ENCODE data around the gene BLTP3B. TPM values are rescaled to one million over a fixed set of nuclear protein-coding genes. Genes with fewer than 3 reads are reported as not detected.
"Not testable (repeated sequence)": the region's sequence is repeated elsewhere in the genome, so short reads cannot be mapped to it uniquely, and the experiment has no call there.

The BLTP3B gene, protein sequence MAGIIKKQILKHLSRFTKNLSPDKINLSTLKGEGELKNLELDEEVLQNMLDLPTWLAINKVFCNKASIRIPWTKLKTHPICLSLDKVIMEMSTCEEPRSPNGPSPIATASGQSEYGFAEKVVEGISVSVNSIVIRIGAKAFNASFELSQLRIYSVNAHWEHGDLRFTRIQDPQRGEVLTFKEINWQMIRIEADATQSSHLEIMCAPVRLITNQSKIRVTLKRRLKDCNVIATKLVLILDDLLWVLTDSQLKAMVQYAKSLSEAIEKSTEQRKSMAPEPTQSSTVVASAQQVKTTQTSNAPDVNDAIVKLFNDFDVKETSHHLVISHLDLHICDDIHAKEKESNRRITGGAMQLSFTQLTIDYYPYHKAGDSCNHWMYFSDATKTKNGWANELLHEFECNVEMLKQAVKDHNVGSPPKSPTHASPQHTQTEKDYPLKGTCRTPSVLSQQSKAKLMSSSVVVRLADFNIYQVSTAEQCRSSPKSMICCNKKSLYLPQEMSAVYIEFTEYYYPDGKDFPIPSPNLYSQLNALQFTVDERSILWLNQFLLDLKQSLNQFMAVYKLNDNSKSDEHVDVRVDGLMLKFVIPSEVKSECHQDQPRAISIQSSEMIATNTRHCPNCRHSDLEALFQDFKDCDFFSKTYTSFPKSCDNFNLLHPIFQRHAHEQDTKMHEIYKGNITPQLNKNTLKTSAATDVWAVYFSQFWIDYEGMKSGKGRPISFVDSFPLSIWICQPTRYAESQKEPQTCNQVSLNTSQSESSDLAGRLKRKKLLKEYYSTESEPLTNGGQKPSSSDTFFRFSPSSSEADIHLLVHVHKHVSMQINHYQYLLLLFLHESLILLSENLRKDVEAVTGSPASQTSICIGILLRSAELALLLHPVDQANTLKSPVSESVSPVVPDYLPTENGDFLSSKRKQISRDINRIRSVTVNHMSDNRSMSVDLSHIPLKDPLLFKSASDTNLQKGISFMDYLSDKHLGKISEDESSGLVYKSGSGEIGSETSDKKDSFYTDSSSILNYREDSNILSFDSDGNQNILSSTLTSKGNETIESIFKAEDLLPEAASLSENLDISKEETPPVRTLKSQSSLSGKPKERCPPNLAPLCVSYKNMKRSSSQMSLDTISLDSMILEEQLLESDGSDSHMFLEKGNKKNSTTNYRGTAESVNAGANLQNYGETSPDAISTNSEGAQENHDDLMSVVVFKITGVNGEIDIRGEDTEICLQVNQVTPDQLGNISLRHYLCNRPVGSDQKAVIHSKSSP (N-terminal part only)
- total RNA-seq (2014; rRNA removed; shearing (Covaris generic); ENCODE audit: low replicate concordance): 20.3 and 26.4 TPM in 2 replicates

GRCh38 chr12:100142851-100143559 is at the start of gene BLTP3B:
BLTP3B (minus strand) TSS chr12:100142874; CDS start chr12:100142635, 239 bp downstream.
- H3K27me3 ChIP-seq: no peaks in the 10 kb centered on the region
- peak; percentile 88 for DNase-seq
- peak within 1 kb of the TSS; percentile 98 for H3K4me3 ChIP-seq
- no peaks in the 10 kb centered on the region for H3K9me3 ChIP-seq
- H3K36me3 ChIP-seq: no peaks in the 10 kb centered on the region

DNA sequence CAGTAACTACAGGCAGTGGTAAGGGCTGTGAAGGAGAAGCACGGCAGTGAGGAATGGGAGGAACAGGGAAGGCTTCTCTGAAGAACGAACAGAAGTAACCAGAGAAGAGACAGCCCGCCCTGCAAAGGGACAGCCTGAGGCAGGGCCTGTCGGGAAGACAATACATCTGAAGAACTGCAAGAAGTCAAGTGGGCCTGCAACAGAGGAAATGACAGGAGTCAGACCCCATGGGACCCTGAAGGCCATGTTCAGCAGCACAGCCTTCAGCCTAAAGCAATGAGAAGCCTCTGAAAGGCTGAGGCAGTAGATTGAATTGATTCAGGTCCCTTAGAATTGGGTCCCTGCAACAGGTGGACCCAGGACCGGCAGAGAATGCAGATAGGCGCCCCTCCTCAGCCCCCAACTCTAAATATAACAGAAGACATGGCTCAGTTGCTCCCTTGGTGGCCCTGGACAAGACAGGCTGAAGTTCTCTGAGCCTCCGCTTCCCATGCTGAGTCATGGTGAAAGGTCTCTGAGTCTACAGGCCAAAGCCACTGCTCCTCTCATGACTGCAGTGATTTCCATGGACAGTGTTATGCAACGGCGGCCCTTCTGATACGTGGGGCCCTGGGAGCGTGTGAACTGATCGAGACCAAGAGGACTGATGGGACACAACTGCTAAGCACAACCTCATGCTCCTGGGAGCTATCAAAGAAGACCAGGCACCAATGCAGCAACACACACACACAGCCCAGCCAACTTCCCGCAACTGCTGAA is 47.1 kb upstream of the BLTP3B start:
- no peak for DNase-seq
- Histone ChIP-seq H3K4me3 (no peak overlapping the region), H3K9me3 (no peaks in the 10 kb centered on the region), H3K36me3 (no peaks in the 10 kb centered on the region), H3K27me3 (no peaks in the 10 kb centered on the region)

DNA sequence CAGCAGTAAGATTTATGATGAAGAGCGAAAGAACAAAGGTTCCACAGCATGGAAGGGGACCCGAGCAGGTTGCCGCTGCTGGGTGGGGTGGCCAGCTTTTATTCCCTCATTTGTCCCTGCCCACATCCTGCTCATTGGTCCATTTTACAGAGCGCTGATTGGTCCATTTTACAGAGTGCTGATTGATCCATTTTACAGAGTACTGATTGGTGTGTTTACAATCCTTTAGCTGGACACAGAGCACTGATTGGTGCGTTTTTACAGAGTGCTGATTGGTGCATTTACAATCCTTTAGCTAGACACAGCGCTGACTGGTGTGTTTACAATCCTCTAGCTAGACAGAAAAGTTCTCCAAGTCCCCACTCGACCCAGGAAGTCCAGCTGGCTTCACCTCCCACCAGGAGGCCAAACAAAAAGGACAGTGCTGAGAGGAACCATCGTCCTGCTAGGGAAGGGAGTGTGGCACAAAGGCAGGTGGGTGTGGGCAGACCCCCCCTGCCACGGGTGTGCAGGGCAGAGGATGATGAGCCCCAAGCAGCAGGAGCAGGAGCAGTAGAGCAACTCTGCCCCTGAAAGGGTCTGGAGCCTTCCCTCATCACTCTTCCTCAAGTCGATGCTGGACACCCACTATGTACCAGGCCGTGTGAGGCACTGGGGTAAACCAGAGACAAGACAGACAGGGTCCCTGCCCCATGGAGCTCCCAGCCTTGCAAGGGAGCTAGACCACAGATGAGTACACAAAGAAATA is 46.4 kb upstream of the BLTP3B start:
- H3K27me3 ChIP-seq, H3K9me3 ChIP-seq, H3K36me3 ChIP-seq, H3K4me3 ChIP-seq, DNase-seq: not testable (repeated sequence)

DNA sequence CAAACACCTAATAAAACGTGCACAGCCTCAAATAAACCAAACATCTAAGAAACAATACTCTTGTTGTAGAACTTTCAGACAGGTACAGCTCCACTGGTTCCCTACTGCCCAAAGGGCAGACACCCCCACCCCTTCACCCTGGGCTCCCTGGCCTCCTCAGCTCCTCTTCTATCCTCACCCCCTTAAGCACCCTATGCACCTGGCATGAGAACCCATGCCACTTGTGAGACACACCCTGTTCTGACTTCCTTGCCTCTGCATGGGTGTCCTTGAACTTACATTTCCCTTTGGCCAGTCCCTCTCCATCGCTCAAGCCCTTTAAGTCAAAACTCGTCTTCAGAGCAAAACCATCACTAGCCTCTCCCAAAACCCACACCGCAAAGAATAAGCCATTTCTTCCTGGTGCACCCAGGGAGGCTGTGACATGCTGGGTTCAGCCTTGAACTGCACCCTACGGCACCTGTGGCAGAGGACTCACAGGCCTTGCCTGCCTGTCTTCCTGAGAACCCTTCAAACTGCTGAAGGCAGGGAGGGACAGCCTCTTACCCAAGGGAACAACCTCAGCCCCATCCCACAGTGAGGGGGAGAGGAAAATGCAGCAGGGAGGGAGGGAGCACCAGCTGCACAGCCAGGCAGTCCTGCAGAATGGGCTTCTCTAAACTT is 45.3 kb upstream of the BLTP3B start:
- DNase-seq: no peak

GRCh38 chr12:100187068-100187467 is 44.4 kb upstream of the BLTP3B start:
- Histone ChIP-seq H3K36me3 (no peaks in the 10 kb centered on the region), H3K27me3 (no peaks in the 10 kb centered on the region), H3K9me3 (no peaks in the 10 kb centered on the region), H3K4me3 (no peak overlapping the region)
- no peak for DNase-seq

More for the DNA sequence above, 45.3 kb upstream of the BLTP3B start:
- Histone ChIP-seq H3K27me3 (no peaks in the 10 kb centered on the region), H3K4me3 (no peak overlapping the region), H3K36me3 (no peaks in the 10 kb centered on the region), H3K9me3 (no peaks in the 10 kb centered on the region)

- no peaks in the 10 kb centered on the region for H3K9me3 ChIP-seq
- no peaks in the 10 kb centered on the region for H3K36me3 ChIP-seq
- no peak for DNase-seq
- no peak overlapping the region for H3K4me3 ChIP-seq
- no peaks in the 10 kb centered on the region for H3K27me3 ChIP-seq
Measured at GRCh38 chr12:100186071-100186470, 43.4 kb upstream of the BLTP3B start.

GRCh38 chr12:100185361-100185894 is 42.8 kb upstream of the BLTP3B start:
- H3K27me3 ChIP-seq: no peaks in the 10 kb centered on the region
- no peaks in the 10 kb centered on the region for H3K9me3 ChIP-seq
- H3K4me3 ChIP-seq: no peak overlapping the region
- DNase-seq: peak; percentile 20
- no peaks in the 10 kb centered on the region for H3K36me3 ChIP-seq

- Histone ChIP-seq H3K9me3 (no peaks in the 10 kb centered on the region), H3K4me3 (no peak overlapping the region), H3K27me3 (no peaks in the 10 kb centered on the region), H3K36me3 (no peaks in the 10 kb centered on the region)
- no peak for DNase-seq
Measured at GRCh38 chr12:100184549-100185145, 42.0 kb upstream of the BLTP3B start.

DNA sequence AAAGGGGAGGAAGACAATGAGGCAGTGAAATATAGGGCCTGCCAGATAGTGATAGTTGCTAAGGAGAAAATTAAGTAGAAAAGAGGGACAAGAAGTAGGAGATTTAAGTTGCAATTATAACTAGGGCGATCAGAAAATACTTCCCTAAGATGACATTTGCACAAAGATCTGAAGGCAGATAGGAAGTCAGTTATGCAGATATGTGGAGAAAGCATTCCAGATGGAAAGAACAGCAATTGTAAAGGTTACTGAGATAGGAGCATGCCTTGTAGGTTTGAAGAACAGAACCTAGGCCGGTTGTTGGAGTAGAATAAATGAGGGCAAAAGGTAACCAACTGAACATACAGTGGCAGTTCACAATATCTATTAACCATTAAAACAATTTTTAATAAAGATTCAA is 36.6 kb upstream of the BLTP3B start:
- Histone ChIP-seq H3K27me3 (no peaks in the 10 kb centered on the region), H3K4me3 (no peak overlapping the region), H3K9me3 (no peaks in the 10 kb centered on the region), H3K36me3 (no peaks in the 10 kb centered on the region)
- no peak for DNase-seq

- not testable (repeated sequence) for H3K27me3 ChIP-seq, H3K36me3 ChIP-seq, H3K9me3 ChIP-seq, H3K4me3 ChIP-seq, DNase-seq
Measured at GRCh38 chr12:100176493-100176892, 33.8 kb upstream of the BLTP3B start.

- H3K9me3 ChIP-seq: no peaks in the 10 kb centered on the region
- H3K4me3 ChIP-seq: no peak overlapping the region
- no peak for DNase-seq
- H3K27me3 ChIP-seq: no peaks in the 10 kb centered on the region
- no peaks in the 10 kb centered on the region for H3K36me3 ChIP-seq
Measured at GRCh38 chr12:100174495-100174894, 31.8 kb upstream of the BLTP3B start.

DNA sequence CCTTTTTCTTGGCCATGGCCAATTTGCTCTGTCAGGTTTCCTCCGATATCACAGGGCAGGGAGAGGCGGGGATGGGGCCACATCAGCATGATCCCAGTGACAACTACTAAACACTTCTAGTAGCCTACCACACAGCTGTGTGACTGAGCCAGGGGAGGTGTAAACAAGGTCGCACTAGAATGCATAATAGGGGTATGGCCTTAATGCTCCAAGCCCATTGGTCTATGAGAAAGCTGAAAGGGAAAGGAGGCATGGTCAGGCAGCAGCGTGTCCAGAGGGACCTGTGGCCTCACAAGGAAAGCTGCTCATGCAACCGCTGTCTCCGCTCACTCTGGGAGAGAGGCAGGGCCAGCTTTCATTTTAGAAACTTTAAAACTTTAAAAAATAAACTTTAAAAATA is 30.4 kb upstream of the BLTP3B start:
- no peaks in the 10 kb centered on the region for H3K27me3 ChIP-seq
- no peak overlapping the region for H3K4me3 ChIP-seq
- no peaks in the 10 kb centered on the region for H3K36me3 ChIP-seq
- DNase-seq: no peak
- H3K9me3 ChIP-seq: no peaks in the 10 kb centered on the region

- Histone ChIP-seq H3K4me3 (no peak overlapping the region), H3K36me3 (no peaks in the 10 kb centered on the region), H3K27me3 (no peaks in the 10 kb centered on the region), H3K9me3 (no peaks in the 10 kb centered on the region)
- DNase-seq: no peak
Measured at GRCh38 chr12:100171248-100171647, 28.6 kb upstream of the BLTP3B start.

DNA sequence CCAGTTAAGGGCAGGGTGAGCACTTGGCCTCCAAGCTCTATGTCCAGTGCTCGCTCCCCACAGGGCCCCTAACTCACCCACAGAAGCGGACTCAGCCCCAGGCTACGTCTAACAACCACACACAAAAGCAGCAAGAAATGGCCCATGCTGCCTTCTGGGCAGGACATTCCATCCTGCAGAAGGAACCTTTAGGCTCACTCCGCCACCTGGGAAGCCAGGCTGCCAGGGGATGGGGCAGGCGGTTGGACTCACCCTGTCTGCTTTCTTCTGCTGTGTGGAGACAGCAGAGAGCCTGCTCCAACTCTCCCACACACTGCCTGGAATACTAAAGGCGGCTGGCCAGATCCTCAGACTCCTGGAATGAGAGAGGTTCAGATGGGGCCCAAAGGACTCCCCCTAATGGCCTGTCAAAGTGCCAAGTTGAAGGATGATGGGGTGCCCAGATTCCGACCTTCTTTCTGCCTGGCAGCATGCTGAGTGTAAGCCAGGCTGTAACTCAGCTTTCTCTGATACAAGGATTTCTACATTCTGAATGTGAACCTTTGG is 27.7 kb upstream of the BLTP3B start:
- no peaks in the 10 kb centered on the region for H3K27me3 ChIP-seq
- no peak for DNase-seq
- no peak overlapping the region for H3K4me3 ChIP-seq
- H3K36me3 ChIP-seq: no peaks in the 10 kb centered on the region
- H3K9me3 ChIP-seq: no peaks in the 10 kb centered on the region

Measured in MG63 (cell line).